NT2/D1 (cell line): ENCODE results near the gene CDK14.

Experiments used
- YY1 ChIP-seq: IDR thresholded peaks from 2 replicates; pipeline ENCODE4 v1.6.1; 2011; ENCODE audit not compliant: insufficient read length, insufficient read depth
- ZNF274 ChIP-seq: IDR thresholded peaks from 2 replicates; pipeline ENCODE4 v1.6.1; 2011; ENCODE audit warnings: mild to moderate bottlenecking, low read depth, low read length

GRCh38 chr7:91050677-91051076 lies 454.6 kb downstream of the CDK14 start:
- TF ChIP-seq YY1 (no peak), ZNF274 (no peak)
